Glutamatergic neuron (in vitro differentiated cells): Measurements from ENCODE around the gene RPS6KB1. TPM values are rescaled to one million over a fixed set of nuclear protein-coding genes. Genes with fewer than 3 reads are reported as not detected.

Source experiments
- total RNA-seq: library from RNA; stranded (reverse); fragmentation: NEBNext Ultra II Directional; extraction: Animal tissue kit (Norgen Biotek cat#: 25700); gene quantifications from one replicate; pipeline ENCODE4 v1.2.1, GENCODE V29; 2021; ENCODE audit not compliant: unreplicated experiment

Gene RPS6KB1
- total RNA-seq, 1 donor from 2014 or later: 45.0 TPM

Other genes with a start within 250 kb of the RPS6KB1 start
- gene PTRH2, start 185.7 kb upstream of the RPS6KB1 start, total RNA-seq: 18.6 TPM
- 64.1 TPM for gene VMP1, start 185.5 kb upstream of the RPS6KB1 start, total RNA-seq
- 9.7 TPM for gene TUBD1, start 178 bp upstream of the RPS6KB1 start, total RNA-seq
- 8.6 TPM for gene RNFT1, start 71.6 kb downstream of the RPS6KB1 start, total RNA-seq
- gene HEATR6, start 185.8 kb downstream of the RPS6KB1 start, total RNA-seq: 28.0 TPM